Measurements from ENCODE around the gene WDR20.
A peak's percentile ranks its signal among the peaks of the same experiment; 100 is the strongest.
"Not testable (repeated sequence)": the region's sequence is repeated elsewhere in the genome, so short reads cannot be mapped to it uniquely, and the experiment has no call there.

WDR20 gene

GRCh38 chr14:102233081-102233480 is 93.4 kb downstream of the WDR20 start:
- no peak for DNase-seq (ENCODE audit: low read depth in 2 of 2, low spot score in 1 of 2)

GRCh38 chr14:102234331-102235264 is 94.9 kb downstream of the WDR20 start:
- no peak for DNase-seq (ENCODE audit: low read depth in 2 of 2, low spot score in 1 of 2)

GRCh38 chr14:102235275-102235897 is 95.7 kb downstream of the WDR20 start:
- DNase-seq (ENCODE audit: low read depth in 2 of 2, low spot score in 1 of 2): peak; percentile 40 to 50

- no peak for DNase-seq (ENCODE audit: low read depth in 2 of 2, low spot score in 1 of 2)
Observed at GRCh38 chr14:102236026-102236425, 96.3 kb downstream of the WDR20 start.

- no peak for DNase-seq (ENCODE audit: low read depth in 2 of 2, low spot score in 1 of 2)
Observed at GRCh38 chr14:102238131-102238530, 98.4 kb downstream of the WDR20 start.

GRCh38 chr14:102238766-102239165 is 99.1 kb downstream of the WDR20 start:
- no peak for DNase-seq (ENCODE audit: low read depth in 2 of 2, low spot score in 1 of 2)

- no peak for DNase-seq (ENCODE audit: low read depth in 2 of 2, low spot score in 1 of 2)
Observed at GRCh38 chr14:102239231-102239630, 99.5 kb downstream of the WDR20 start.

- not testable (repeated sequence) for DNase-seq (ENCODE audit: low read depth in 2 of 2, low spot score in 1 of 2)
Observed at GRCh38 chr14:102240481-102240880, 100.8 kb downstream of the WDR20 start.

GRCh38 chr14:102241147-102241546 is 101.5 kb downstream of the WDR20 start:
- no peak for DNase-seq (ENCODE audit: low read depth in 2 of 2, low spot score in 1 of 2)

- not testable (repeated sequence) for DNase-seq (ENCODE audit: low read depth in 2 of 2, low spot score in 1 of 2)
Observed at GRCh38 chr14:102243795-102244194, 104.1 kb downstream of the WDR20 start.

- DNase-seq (ENCODE audit: low read depth in 2 of 2, low spot score in 1 of 2): no peak
Observed at GRCh38 chr14:102246071-102246470, 106.4 kb downstream of the WDR20 start.

GRCh38 chr14:102248121-102248520 is 108.4 kb downstream of the WDR20 start:
- no peak for DNase-seq (ENCODE audit: low read depth in 2 of 2, low spot score in 1 of 2)

GRCh38 chr14:102249041-102249440 is 109.3 kb downstream of the WDR20 start:
- no peak for DNase-seq (ENCODE audit: low read depth in 2 of 2, low spot score in 1 of 2)

GRCh38 chr14:102249981-102250380 is 110.3 kb downstream of the WDR20 start:
- no peak for DNase-seq (ENCODE audit: low read depth in 2 of 2, low spot score in 1 of 2)

- DNase-seq (ENCODE audit: low read depth in 2 of 2, low spot score in 1 of 2): no peak
Observed at GRCh38 chr14:102250636-102251035, 110.9 kb downstream of the WDR20 start.

GRCh38 chr14:102251161-102251560 is 111.5 kb downstream of the WDR20 start:
- no peak for DNase-seq (ENCODE audit: low read depth in 2 of 2, low spot score in 1 of 2)

- DNase-seq (ENCODE audit: low read depth in 2 of 2, low spot score in 1 of 2): no peak
Observed at GRCh38 chr14:102252834-102253801, 113.4 kb downstream of the WDR20 start.

- DNase-seq (ENCODE audit: low read depth in 2 of 2, low spot score in 1 of 2): no peak
Observed at GRCh38 chr14:102255401-102256190, 115.9 kb downstream of the WDR20 start.

GRCh38 chr14:102256716-102257115 is 117.0 kb downstream of the WDR20 start:
- DNase-seq (ENCODE audit: low read depth in 2 of 2, low spot score in 1 of 2): no peak

GRCh38 chr14:102258136-102258535 is 118.4 kb downstream of the WDR20 start:
- DNase-seq (ENCODE audit: low read depth in 2 of 2, low spot score in 1 of 2): no peak
